Measurements from ENCODE around the gene MED12L.

MED12L gene

GRCh38 chr3:151142929-151143328, 57.5 kb downstream of the MED12L start:
- DNase-seq: no peak

- no peak for DNase-seq
Observed at GRCh38 chr3:151144016-151144415, 58.6 kb downstream of the MED12L start.

DNA sequence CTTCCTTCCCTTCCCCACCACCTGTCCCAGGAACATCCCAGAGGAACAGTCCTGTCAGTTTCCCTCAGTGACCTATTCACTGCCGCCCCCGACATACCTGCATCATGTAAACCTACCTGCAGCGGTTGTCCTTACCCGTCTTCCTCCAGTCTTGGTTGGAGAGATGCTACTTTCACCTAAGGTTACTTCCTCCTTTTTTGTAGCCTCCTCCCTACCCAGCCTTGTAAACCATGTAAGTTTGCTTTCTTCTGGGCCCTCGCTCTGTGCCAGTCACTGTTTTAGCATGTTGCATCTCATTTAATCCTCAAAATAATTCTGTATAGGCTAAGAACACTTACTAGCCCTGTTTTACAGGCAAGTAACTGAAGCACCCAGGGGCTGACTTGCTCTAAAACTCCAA, 59.3 kb downstream of the MED12L start:
- no peak for DNase-seq

GRCh38 chr3:151145713-151146070, 60.2 kb downstream of the MED12L start:
- no peak for DNase-seq

GRCh38 chr3:151146071-151146730, 60.7 kb downstream of the MED12L start:
- DNase-seq: peak; percentile 66

DNA sequence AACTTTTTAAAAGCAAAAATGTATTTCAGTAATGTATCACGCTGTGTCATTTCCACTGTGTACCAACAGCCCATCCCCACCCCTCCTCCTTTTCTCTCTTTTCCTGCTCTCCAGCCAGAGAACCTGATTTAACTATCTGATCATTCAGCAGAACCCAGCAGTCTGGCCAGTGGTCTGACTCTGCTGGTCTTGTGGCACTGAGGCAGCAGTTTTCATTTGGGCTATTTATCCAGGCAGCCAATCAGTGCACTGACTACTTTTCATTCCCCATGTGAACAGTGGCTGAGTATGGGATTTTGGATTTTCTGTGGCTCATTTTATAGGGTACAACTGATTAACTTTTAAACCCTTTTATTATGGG, 61.2 kb downstream of the MED12L start:
- DNase-seq: no peak

DNA sequence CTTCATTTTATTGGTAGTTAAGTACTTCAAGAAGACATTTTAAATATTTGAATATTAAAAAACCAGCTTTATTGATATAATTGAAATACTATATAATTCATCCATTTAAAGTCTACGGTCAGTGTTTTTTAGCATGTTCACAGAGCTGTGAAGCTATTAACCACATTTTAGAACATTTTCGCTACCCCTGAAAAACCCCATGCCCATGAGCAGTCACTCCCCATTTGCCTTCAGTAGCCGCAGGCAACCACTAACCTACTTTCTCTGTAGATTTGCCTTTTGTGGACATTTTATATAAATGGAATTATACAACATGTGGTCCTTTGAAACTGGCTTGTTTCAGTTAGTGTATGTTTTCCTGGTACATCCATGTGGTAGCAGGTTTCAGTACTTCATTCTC, 61.8 kb downstream of the MED12L start:
- DNase-seq: no peak

- no peak for DNase-seq
Observed at GRCh38 chr3:151152455-151153079, 67.1 kb downstream of the MED12L start.

- no peak for DNase-seq
Observed at GRCh38 chr3:151154566-151154965, 69.1 kb downstream of the MED12L start.

DNA sequence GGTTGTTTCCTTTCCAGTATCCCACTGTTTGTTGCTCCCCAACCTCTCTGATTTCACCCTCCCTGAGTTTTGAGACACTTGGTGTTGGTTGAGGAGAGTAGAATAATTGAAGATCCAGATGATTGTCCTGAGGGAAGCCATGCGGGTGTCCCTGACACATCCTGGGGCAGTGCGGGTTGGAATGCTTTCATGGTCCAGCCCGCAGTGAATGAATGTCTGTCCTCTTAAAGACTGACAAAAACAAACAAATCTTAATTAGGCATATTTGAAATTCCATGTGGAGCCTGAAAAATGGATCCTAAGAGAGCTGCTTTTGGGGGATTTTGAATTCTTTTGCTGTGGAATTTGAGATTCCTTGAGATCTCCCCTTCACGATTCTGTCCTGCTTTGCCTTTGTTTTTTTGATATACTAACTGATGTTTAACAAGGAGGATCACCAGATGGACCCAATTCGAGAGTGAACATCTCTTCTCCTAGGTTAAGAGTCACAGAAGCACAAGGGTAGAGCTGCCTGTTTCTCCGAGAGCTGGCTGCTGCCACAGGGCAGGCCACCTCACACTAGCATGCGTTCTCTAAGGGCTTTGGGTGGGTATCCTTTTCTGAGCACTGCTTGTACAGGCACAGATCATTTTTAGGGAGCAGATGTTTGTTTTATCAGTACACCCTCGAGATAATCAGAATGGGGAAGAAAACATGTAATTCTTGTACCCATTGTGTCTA, 70.1 kb downstream of the MED12L start:
- no peak for DNase-seq

DNA sequence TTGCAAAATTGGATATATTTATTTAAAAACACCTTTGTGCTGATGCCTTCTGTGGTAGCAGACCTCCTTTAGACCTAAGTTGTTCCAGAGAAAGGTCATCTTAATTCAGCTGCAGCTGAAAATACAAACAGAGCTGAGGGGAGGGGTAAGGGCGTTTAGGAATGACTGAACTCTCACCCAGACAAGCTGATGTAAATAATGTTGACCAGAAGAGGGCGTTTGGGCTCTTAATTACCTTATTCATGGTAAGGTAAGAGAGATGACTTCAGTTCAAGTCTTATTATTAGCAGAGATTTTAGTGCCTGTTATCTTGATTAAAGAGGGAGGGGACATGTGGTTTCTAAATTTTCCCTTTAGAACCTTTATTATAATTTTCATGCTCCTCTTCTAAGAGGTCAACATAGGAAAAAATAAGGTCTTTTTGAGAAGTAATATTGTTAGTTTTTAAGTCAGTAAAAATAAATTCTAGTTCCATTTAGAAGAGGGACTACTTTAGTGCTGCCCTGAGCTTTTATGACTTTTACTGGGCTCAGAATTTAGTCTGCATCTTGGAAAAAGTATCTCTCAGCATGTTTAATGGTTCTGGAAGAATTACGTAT, 71.3 kb downstream of the MED12L start:
- DNase-seq: no peak

DNA sequence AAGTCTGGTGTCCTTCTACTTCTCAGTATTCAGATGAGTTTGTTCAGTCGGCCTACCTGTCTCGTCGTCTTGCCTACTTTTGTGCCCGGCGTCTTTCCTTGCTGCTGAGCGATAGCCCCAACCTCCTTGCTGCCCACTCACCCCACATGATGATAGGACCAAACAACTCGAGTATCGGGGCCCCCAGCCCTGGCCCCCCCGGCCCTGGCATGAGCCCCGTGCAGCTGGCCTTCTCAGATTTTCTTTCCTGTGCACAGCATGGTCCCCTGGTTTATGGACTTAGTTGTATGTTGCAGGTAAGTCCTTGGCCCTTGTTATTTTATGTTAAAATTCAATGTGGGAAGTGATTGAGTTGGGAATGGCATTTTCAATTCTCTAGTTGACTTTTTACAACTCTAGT, 74.3 kb downstream of the MED12L start:
- no peak for DNase-seq

GRCh38 chr3:151165226-151165625, 79.8 kb downstream of the MED12L start:
- no peak for DNase-seq

GRCh38 chr3:151166161-151166560, 80.7 kb downstream of the MED12L start:
- no peak for DNase-seq

DNA sequence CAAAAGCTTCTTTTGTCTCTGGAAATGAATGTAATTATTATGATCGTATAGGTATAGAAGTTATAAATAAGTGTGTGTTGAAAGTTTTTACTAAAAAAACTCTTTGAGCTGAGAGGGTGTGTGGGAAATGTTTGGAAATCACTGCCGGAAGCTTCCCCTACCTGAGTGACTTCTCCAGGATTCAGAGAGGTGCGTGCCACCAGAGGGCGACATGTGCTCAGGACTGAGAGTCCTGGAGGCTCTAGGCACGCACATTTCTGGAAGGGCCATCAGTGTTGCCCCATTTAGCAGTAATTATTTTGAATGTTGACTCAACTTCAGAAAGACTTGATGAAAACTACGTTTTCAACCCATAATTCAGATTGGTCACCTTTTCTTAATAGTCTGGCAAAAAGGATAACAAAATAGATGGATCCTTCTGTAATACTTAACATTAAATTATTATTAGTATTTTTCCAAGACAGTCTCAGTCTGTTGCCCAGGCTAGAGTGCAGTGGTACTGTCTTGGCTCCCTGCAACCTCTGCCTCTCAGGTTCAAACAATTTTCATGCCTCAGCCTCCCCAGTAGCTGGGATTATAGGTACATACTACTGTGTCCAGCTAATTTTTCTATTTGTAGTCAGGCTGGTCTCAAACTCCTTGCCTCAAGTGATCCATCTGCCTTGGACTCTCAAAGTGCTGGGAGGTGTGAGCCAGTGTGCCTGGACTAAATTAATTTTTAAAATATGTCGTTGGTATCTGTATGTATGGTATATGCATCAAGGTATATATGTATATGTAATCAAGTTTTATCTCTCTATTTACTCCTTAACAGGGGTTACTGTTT, 83.0 kb downstream of the MED12L start:
- peak; percentile 93 for DNase-seq

DNA sequence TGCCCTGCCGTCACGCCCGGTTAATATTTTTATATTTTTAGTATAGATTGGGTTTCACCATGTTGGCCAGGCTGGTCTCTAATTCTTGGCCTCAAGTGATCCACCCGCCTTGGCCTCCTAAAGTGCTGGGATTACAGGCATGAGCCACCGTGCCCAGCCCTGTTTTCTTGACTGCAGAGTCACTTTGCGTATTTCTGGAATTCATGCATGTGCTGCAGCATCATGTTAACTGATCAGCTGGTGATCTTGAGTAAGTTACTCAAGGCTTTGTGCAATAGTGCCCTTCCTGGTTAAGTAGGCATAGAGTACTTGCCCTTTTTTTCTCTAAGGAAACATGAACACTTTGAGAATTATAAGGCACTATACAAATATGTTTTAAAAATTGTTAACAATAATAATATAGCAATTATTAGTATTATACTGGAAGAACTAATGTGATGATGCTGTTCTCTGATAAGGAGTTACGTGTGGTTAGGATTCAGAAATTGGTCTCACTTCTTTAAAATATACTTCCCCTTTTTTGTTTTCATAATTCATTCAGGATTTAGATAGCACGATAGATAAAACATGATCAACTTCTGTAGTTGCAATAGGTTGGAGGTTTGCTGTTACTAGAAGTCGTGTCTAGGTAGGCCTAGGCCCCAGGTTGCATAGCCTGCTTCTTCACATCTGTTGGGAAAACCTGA, 83.9 kb downstream of the MED12L start:
- no peak for DNase-seq

DNA sequence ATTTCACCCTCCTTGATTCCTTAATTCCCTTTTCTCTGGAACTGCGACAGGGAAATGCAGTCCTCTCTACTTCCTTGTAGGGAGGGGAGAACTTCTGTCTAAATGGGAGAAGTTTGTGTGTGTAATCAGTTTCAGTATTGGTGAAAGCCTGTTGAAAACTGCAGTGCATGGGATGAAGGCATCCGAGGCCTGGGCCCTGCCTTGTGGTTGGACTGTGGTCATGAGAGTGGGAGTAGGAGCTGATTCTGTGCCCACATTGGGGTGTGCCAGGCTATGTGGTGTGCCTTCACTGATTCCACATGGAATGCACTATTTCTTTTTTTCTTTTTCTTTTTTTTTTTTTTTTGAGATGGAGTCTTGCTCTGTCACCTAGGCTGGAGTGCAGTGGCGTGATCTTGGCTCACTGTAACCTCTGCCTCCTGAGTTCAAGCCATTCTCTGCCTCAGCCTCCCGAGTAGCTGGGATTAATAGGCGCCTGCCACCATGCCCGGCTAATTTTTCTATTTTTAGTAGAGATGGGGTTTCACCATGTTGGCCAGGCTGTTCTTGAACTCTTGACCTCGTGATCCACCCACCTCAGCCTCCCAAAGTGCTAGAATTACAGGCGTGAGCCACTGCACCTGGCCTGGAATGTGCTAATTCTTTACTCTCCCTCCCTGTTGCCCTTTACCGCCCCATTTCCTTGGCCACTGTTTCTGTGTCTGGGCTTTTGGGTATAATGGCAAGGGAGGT, 84.7 kb downstream of the MED12L start:
- DNase-seq: peak; percentile 76

- peak; percentile 59 for DNase-seq
Observed at GRCh38 chr3:151171145-151171757, 85.8 kb downstream of the MED12L start.

DNA sequence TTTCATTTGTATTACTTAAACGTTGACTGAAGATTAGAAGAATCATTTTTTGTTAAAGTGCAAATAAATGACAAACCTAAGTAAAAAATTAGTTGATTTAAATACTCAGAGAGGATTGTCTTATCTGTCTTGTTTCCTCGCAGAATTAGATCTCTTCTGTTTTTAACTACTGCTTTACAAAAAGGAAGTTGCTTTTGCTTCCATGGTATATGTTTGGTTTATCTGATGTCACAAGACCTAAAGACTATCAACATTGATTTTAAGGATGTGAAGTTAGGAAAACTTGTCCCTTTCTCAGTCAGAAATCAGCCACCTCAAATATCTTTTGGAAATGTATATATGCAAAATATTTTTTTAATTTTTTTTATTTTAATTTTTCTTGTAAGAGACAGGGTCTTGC, 88.9 kb downstream of the MED12L start:
- DNase-seq: no peak

DNA sequence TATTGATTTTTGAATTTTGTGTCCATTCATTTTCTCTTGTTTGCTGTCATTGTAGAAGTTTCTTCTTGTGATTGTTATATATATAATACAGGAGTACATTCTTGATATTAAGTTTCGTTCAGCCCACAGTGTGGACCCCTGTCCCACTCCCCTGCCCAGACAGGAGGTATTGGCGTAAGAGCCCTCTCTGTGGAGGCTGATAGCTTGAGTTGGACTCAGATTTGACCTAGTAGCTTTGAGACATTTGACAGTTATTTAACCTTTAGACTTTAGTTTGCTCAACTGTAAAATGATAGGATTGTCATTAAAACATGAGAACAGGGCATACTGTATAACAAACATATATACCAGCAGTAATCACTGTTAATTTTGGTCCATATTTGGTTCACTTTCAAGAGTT, 90.5 kb downstream of the MED12L start:
- DNase-seq: no peak

GRCh38 chr3:151178208-151178845, 92.9 kb downstream of the MED12L start:
- DNase-seq: no peak

Data from stimulated activated CD8-positive, alpha-beta memory T cell treated with anti-CD3 and anti-CD28 coated beads, Interleukin-4, amount 100 ng/mL, for 48 hours (primary cell).